Limb (tissue), 2 donors: ENCODE results near the gene TMEM138.

ENCODE experiments used
- DNase-seq, 2 donors: peaks; one replicate each; pipeline ENCODE4 v3.0.0-alpha.2; 2016; ENCODE audit errors: extremely low spot score in 2 of 2

The TMEM138 gene

DNA sequence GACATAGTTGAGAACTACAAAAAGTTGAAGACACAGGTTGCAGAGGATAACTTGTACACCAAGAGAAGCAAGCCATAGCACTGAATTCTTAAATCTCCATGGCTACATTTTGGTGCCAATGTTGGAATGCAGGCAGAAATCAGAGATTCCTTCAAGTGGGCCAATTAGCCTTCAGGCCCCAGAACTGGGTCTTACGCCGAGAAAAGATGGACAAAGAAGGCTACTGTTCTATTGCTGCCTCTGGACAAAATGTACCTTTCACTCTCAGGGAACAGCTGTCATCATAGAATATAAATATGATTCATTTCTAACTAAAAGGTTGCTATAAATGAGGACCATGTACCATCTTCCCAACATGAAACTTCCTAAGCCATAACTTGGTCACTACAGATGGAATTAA lies 43.9 kb downstream of the TMEM138 start:
- DNase-seq = no peak

DNA sequence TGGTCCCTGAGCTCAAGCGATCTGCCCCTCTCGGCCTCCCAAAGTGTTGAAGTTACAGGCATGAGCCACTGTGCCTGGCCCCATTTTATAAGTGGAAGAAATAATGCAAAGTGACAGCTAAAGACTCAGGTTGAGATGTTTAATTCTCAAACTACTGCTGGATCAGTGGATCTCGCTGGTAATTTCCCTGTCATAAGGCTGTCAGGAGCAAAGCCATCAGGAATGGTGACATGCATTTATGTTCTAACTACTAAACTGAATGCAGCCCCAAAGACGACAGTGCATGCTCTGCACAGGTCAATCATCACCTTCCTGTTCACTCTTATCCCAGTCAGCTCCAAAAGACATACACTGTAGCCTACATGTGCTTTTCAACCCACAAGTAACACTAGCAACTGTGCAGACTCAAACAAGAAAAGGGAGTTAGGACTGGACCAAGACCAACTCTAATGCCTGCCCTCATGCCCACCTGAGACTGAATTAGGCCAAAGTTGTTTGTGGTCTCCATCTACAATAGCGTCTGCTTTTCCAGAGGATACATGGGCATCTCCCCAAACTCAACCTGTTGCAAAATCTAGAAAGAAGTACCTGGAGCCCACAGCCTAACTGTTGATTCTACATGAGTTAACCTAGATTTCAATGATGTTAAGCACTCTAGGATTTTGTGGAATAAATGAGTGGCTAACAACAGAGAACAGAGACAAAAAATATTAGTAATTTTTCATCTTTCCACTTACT lies 45.0 kb downstream of the TMEM138 start:
- DNase-seq = no peak

DNA sequence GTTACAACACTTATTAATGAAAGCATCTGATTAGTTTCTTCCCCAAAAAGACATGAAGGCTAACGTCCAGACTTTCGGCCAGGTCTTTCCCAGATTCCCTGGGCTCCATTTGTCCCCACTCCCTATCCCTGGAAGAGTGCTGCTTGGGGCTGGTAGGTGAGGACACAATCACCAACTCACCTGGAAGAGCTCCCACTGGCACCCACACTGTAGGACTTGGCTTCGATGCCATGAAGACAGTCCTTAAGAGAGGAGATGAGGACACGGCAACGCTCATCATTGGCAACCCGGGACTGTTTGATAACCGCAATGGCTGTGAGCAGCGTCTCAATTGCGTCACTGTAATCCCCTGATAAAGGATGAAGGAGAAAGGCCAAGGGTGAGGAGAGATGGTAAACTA lies 49.4 kb downstream of the TMEM138 start:
- no peak for DNase-seq

DNA sequence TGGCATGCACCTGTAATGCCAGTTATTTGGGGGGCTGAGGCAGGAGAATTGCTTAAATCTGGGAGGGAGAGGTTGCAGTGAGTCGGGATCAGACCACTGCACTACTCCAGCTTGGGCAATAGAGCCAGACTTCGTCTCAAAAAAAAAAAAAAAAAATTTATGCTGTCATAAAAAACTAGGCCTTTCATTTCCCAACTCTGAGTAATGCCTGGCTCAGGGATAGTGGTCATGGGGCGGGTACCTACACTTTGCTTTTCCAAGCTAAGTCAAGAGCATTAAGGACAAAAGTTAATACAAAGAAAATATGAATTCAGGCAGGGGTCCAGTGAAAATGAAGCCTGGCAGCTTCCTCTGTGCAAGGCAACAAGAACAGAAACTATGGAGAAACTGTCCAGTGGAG lies 51.3 kb downstream of the TMEM138 start:
- no peak for DNase-seq

DNA sequence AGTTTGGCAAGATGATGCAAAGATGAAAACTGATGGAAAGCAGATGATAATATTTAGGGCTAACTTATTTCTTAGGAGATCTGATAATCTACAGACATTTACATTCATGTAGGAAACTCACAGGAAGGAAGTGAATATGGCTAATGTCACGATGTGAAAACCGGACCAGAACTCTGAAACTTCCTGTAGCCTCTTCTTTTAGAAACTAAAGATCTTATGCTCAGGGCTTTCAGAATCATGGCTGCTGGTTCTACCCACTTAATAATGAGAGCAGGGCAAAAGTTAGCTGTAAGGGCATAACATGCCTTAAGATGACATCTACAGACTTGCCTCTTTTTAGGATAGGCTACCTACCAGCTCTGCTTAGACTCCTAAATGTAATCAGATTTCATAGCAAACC lies 52.4 kb downstream of the TMEM138 start:
- DNase-seq = no peak

DNA sequence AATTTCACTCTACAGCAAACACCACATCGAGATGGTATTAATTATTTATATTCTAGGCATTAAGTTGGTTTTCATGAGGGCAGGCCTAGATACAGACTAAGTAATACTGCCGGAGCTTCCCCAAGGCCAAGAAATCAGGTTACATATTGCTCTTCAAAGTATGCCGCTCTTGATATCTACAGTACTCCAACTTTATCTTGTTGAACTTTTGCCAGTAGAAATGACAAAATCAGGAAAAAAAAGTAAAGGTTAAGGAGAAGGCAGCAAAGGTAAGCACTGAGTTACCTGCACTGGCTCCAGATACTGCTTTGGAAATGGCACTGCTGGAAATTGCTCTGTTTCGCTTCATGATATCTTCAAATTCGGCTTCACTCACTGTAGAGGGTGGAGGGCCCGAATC lies 53.2 kb downstream of the TMEM138 start:
- DNase-seq = no peak

DNA sequence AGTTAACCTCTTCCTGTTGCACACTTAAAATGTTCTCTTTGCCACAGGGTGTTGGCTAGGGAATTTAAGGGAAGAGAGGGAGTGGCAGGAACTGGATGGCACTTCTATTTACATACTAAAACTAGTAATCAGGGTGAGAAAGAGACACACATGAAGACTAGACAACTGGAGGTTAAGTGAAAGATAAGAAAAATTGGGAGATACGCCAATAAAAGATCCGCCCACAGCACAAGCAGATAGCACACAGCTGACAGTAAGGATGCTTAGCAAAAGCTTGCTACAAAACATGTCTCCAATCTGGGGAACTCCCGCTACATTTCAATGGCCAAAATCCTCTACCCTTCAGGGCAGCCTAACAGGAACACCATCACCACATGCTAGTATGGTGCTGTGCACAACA lies 54.8 kb downstream of the TMEM138 start:
- no peak for DNase-seq

DNA sequence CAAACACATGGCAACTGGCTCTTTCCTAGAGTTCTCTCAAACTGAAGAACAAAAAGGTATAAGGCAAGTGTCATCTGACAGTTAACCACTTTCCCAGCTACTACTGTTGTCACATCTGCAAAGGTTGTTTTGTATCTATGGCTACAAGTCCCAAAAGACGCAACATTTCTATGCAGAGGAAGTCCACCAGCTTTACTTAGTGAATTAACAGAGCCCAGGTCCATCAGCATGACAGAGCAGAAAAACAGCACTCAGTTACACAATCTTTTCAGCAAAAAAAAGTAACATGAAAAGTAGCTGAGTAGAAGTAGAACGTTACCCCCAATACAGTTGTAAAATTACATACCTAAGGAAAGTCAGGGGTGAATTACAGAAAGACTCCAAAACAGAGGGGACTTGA lies 55.5 kb downstream of the TMEM138 start:
- no peak for DNase-seq

DNA sequence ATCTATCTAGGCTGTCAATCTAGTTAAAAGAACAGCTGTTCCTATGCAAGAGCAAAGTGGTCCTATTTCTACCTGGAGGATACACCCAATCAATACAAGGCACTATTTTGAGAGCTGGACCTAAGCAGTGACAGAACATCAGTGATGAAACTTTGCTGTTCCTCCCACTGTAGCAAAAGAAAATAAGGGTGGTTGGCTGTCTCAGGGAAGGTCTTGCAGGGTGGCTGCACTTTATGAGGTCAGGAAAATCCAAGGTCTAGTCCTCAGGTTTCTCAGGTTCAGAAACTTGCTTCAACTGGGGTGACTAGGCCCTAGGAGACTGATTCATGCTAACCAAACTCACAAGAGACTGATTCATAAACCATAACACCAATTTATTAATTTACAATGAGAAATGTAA lies 56.0 kb downstream of the TMEM138 start:
- no peak for DNase-seq
